GM18511 (cell line): Measurements from ENCODE around the gene WDR4.
"Not testable (repeated sequence)": the region's sequence is repeated elsewhere in the genome, so short reads cannot be mapped to it uniquely, and the experiment has no call there.

ENCODE experiments used
- ATAC-seq: cut with Tn5 transposase; IDR thresholded peaks from one replicate; pipeline ENCODE4 v1.9.1; 2021; ENCODE audit warnings: mild to moderate bottlenecking, moderate library complexity; ENCODE audit not compliant: unreplicated experiment

Gene WDR4

GRCh38 chr21:42820616-42821465 lies 58.5 kb downstream of the WDR4 start:
- ATAC-seq = no peak

GRCh38 chr21:42819861-42820615 lies 59.3 kb downstream of the WDR4 start:
- no peak for ATAC-seq

GRCh38 chr21:42818328-42818749 lies 61.0 kb downstream of the WDR4 start:
- ATAC-seq = no peak

GRCh38 chr21:42815217-42815616 lies 64.1 kb downstream of the WDR4 start:
- no peak for ATAC-seq

GRCh38 chr21:42812528-42813241 lies 66.7 kb downstream of the WDR4 start:
- not testable (repeated sequence) for ATAC-seq

- ATAC-seq = no peak
Observed at GRCh38 chr21:42811960-42812359, 67.4 kb downstream of the WDR4 start.

- no peak for ATAC-seq
Observed at GRCh38 chr21:42809577-42810475, 69.5 kb downstream of the WDR4 start.

- no peak for ATAC-seq
Observed at GRCh38 chr21:42809171-42809570, 70.2 kb downstream of the WDR4 start.

GRCh38 chr21:42807938-42808613 lies 71.3 kb downstream of the WDR4 start:
- no peak for ATAC-seq

- not testable (repeated sequence) for ATAC-seq
Observed at GRCh38 chr21:42807293-42807895, 71.9 kb downstream of the WDR4 start.

- no peak for ATAC-seq
Observed at GRCh38 chr21:42806509-42807140, 72.7 kb downstream of the WDR4 start.

- ATAC-seq = not testable (repeated sequence)
Observed at GRCh38 chr21:42801616-42802015, 77.7 kb downstream of the WDR4 start.

GRCh38 chr21:42799948-42800347 lies 79.4 kb downstream of the WDR4 start:
- ATAC-seq = no peak

GRCh38 chr21:42799516-42799915 lies 79.8 kb downstream of the WDR4 start:
- ATAC-seq = no peak
